K562 (cell line): ENCODE results near the gene CMTM4. TPM values are rescaled to one million over a fixed set of nuclear protein-coding genes. Genes with fewer than 3 reads are reported as not detected.
A peak's percentile ranks its signal among the peaks of the same experiment; 100 is the strongest.

Source experiments
- ATAC-seq: fragments of 200-7000 bp; cut with Tn5 transposase; 3 replicates; pipeline ENCODE4 v1.9.1; 2020; ENCODE audit warnings: moderate library complexity
- BruUV-seq: library from RNA; stranded (reverse); fragments of 400-500 nt; replicated peaks from 2 replicates; lab custom pipeline; 2021; lab: Mats Ljungman, UMichigan
- CTCF ChIA-PET: fragments of 300-600 bp; formaldehyde crosslinking; extraction: SDS; loops from one replicate; lab custom pipeline; 2021; ENCODE audit warnings: low intra/inter-chr PET ratio; lab: Yijun Ruan, JAX
- POLR2A ChIA-PET: fragments of 300-600, 350-650 bp; sonication (Branson Sonifier 250); formaldehyde crosslinking; extraction: SDS; loops from one replicate; lab custom pipeline; 2021; ENCODE audit warnings: antibody characterized with exemption, inconsistent platforms; lab: Yijun Ruan, JAX
- DNase-seq, 4 experiments: peaks; one replicate each; pipeline versions ENCODE4 v3.0.0 to v3.0.0-alpha.2; 2011 to 2018; ENCODE audit warnings: low spot score in 3 of 4, mixed read lengths in 3 of 4; ENCODE audit errors: extremely low read depth in 1 of 4
- FAIRE-seq: peaks from 2 replicates; lab custom pipeline; 2011; peaks lifted over from hg19 to GRCh38; lab: Jason Lieb, UNC
- H2AFZ ChIP-seq: 2 replicates; pipeline ENCODE4 v1.6.0; 2011; ENCODE audit warnings: low read depth, low read length, control low read depth, inconsistent platforms
- H3K27ac ChIP-seq: fragments of 200-600 bp; 3 replicates; pipeline ENCODE4 v1.8.0; 2011; ENCODE audit warnings: low read depth, mild to moderate bottlenecking, control low read depth, inconsistent platforms, low read length, moderate library complexity, mixed read lengths; ENCODE audit errors: extremely low read depth
- H3K27me3 ChIP-seq, 2 experiments: fragments of 300-600 bp in 1 of 2; 2 replicates in 1 of 2; 3 replicates in 1 of 2; pipeline versions ENCODE4 v1.6.0 to v1.8.0; 2011; ENCODE audit warnings: inconsistent platforms in 2 of 2, low read length in 2 of 2, mild to moderate bottlenecking in 1 of 2, mixed read lengths in 1 of 2, moderate library complexity in 1 of 2; ENCODE audit not compliant: control insufficient read depth in 2 of 2, insufficient read depth in 2 of 2
- H3K36me3 ChIP-seq: fragments of 300-600 bp; 3 replicates; pipeline ENCODE4 v1.8.0; 2011; ENCODE audit warnings: mild to moderate bottlenecking, low read length, inconsistent platforms; ENCODE audit not compliant: control insufficient read depth, insufficient read depth
- H3K4me1 ChIP-seq, 2 experiments: fragments of 200-600 bp in 1 of 2; replicated peaks in 1 of 2; 2 replicates in 1 of 2; 3 replicates in 1 of 2; pipeline versions ENCODE4 v1.5.1 to v1.8.0; 2011; ENCODE audit warnings: inconsistent platforms in 2 of 2, low read length in 2 of 2, mild to moderate bottlenecking in 1 of 2, mixed read lengths in 1 of 2, moderate library complexity in 1 of 2; ENCODE audit not compliant: control insufficient read depth in 2 of 2, insufficient read depth in 2 of 2
- H3K4me2 ChIP-seq: 2 replicates; pipeline ENCODE4 v1.6.1; 2011; ENCODE audit warnings: low read length, control low read depth, inconsistent platforms, mixed read lengths; ENCODE audit not compliant: insufficient read depth
- H3K4me3 ChIP-seq: fragments of 200-600 bp; sonication (generic), shearing (Covaris generic); 2 replicates; pipeline ENCODE4 v1.5.1; 2016; ENCODE audit warnings: control low read depth, inconsistent platforms
- H3K79me2 ChIP-seq: fragments of 200-600 bp; 3 replicates; pipeline ENCODE4 v1.8.0; 2011; ENCODE audit warnings: low read length, inconsistent platforms; ENCODE audit not compliant: control insufficient read depth, insufficient read depth
- H3K9ac ChIP-seq, 2 experiments: 2 replicates each; pipeline versions ENCODE4 v1.6.0 to v1.6.1; 2011; ENCODE audit warnings: low read depth in 2 of 2, low read length in 2 of 2, control low read depth in 1 of 2, inconsistent platforms in 1 of 2, mild to moderate bottlenecking in 1 of 2, mixed read lengths in 1 of 2; ENCODE audit not compliant: insufficient read depth in 1 of 2
- H3K9me1 ChIP-seq: one replicate; pipeline ENCODE4 v1.6.0; 2011; ENCODE audit warnings: inconsistent platforms, mild to moderate bottlenecking, low read length, moderate library complexity; ENCODE audit not compliant: control insufficient read depth, insufficient read depth
- H3K9me3 ChIP-seq: replicated peaks from 2 replicates; pipeline ENCODE4 v1.5.1; 2011; ENCODE audit warnings: low read depth, low read length, inconsistent platforms; ENCODE audit not compliant: control insufficient read depth, insufficient read depth
- H4K20me1 ChIP-seq: replicated peaks from 2 replicates; pipeline ENCODE4 v1.6.1; 2011; ENCODE audit warnings: low read length, inconsistent platforms, mixed read lengths; ENCODE audit not compliant: control insufficient read depth, insufficient read depth
- C11orf30 ChIP-seq: fragments of 450-650 bp; IDR thresholded peaks from 2 replicates; pipeline ENCODE4 v1.6.1; 2016; ENCODE audit warnings: low read depth, mild to moderate bottlenecking
- CCNT2 ChIP-seq: IDR thresholded peaks from 2 replicates; pipeline ENCODE4 v1.6.1; 2011; ENCODE audit warnings: borderline replicate concordance, low read depth, mild to moderate bottlenecking, moderate library complexity, mixed read lengths, low read length; ENCODE audit not compliant: insufficient read length; ENCODE audit errors: extremely low read depth
- DIDO1 ChIP-seq: fragments of 450-650 bp; IDR thresholded peaks from 2 replicates; pipeline ENCODE4 v1.6.1; 2016; ENCODE audit warnings: low read depth, missing biosample characterization, missing genetic modification characterization
- MAFF ChIP-seq: IDR thresholded peaks from 2 replicates; pipeline ENCODE4 v1.6.1; 2012; ENCODE audit warnings: low read length, improper control_type of control experiment
- MCM7 ChIP-seq, 2 experiments: fragments of 450-650 bp; IDR thresholded peaks; 2 replicates each; pipeline ENCODE4 v1.6.1; 2016 to 2018
- POLR3G ChIP-seq: IDR thresholded peaks from 2 replicates; pipeline ENCODE4 v1.6.1; 2011; ENCODE audit not compliant: insufficient read length, insufficient replicate concordance; ENCODE audit errors: extremely low read depth
- PRMT5 ChIP-seq: sonication (generic); formaldehyde crosslinking; IDR thresholded peaks from 2 replicates; pipeline ENCODE4 v1.5.0; 2020; ENCODE audit warnings: missing genetic modification reagents
- RBM39 ChIP-seq: fragments of 200-400 bp; formaldehyde crosslinking; optimal IDR thresholded peaks from 2 replicates; pipeline ENCODE3; 2018; ENCODE audit warnings: low read depth, low read length
- TBL1XR1 ChIP-seq, 2 experiments: IDR thresholded peaks; 2 replicates each; pipeline ENCODE4 v1.6.1; 2012; ENCODE audit warnings: improper control_type of control experiment in 2 of 2, low read length in 2 of 2, mild to moderate bottlenecking in 1 of 2
- TFE3 ChIP-seq: fragments of 450-650 bp; formaldehyde crosslinking; IDR thresholded peaks from 2 replicates; pipeline ENCODE4 v1.4.0; 2020; ENCODE audit warnings: mild to moderate bottlenecking, mixed read lengths
- THAP12 ChIP-seq: fragments of 250-450 bp; sonication (Bioruptor Pico); IDR thresholded peaks from 2 replicates; pipeline ENCODE4 v1.9.0; 2021; ENCODE audit warnings: mild to moderate bottlenecking, inconsistent platforms
- ZNF174 ChIP-seq: fragments of 250-450 bp; sonication (Bioruptor Pico); IDR thresholded peaks from 2 replicates; pipeline ENCODE4 v1.4.0; 2020; ENCODE audit warnings: mild to moderate bottlenecking
- ZNF23 ChIP-seq: fragments of 250-450 bp; sonication (Bioruptor Pico); IDR thresholded peaks from 2 replicates; pipeline ENCODE4 v1.4.0; 2020; ENCODE audit warnings: mild to moderate bottlenecking
- ZNF316 ChIP-seq: fragments of 450-650 bp; IDR thresholded peaks from 2 replicates; pipeline ENCODE4 v1.6.1; 2016
- ZNF444 ChIP-seq: fragments of 250-450 bp; sonication (Bioruptor Pico); IDR thresholded peaks from 2 replicates; pipeline ENCODE4 v1.4.0; 2020; ENCODE audit warnings: mild to moderate bottlenecking, moderate library complexity
- ZNF561 ChIP-seq: fragments of 450-650 bp; formaldehyde crosslinking; conservative IDR thresholded peaks from 2 replicates; pipeline ENCODE4 v1.4.0; 2020; ENCODE audit warnings: mild to moderate bottlenecking, moderate library complexity
- ZNF586 ChIP-seq: fragments of 450-650 bp; formaldehyde crosslinking; conservative IDR thresholded peaks from 2 replicates; pipeline ENCODE4 v1.4.0; 2020; ENCODE audit warnings: mild to moderate bottlenecking, moderate library complexity
- ZNF707 ChIP-seq: fragments of 250-450 bp; sonication (Bioruptor Pico); conservative IDR thresholded peaks from 2 replicates; pipeline ENCODE4 v1.8.0; 2022; ENCODE audit warnings: inconsistent platforms, mild to moderate bottlenecking, moderate library complexity
- WGBS: fragments of 100-300 bp; shearing (Covaris generic); methylation state at CpG from one replicate; pipeline ENCODE4 v1.1.6; 2016; ENCODE audit warnings: low coverage, mixed read lengths; ENCODE audit not compliant: insufficient coverage; ENCODE audit errors: missing lambda C conversion rate; 5-methylcytosine and 5-hydroxymethylcytosine counted together
- in situ Hi-C: fragments of 300-500 bp; cut with MboI; formaldehyde crosslinking; loops from 4 replicates; pipeline ENCODE4 v1.15.0; 2018; ENCODE audit warnings: inconsistent platforms, mixed read lengths
- intact Hi-C: fragments of 100-400 bp; cut with micrococcal nuclease; formaldehyde crosslinking; loops from 2 replicates; pipeline ENCODE4 v1.14.2; 2022
- polyA plus RNA-seq, 8 experiments: library from polyadenylated mRNA; depleted of rRNA in 4 of 8; stranded (reverse) in 5 of 8; unstranded in 3 of 8; fragments of >200 nt; fragmentation: Nextera tagmentation in 2 of 8; fragmentation: Illumina TruSeq in 1 of 8; extraction: Ambion mirVana in 2 of 8; extraction: Trizol in 1 of 8; gene quantifications; 2 replicates each; pipeline versions ENCODE4 v1.2.1 to v1.2.3, GENCODE V29; 2011 to 2014; ENCODE audit warnings: inconsistent platforms in 1 of 8, missing spikeins in 1 of 8
- total RNA-seq, 7 experiments: library from RNA; depleted of rRNA in 6 of 7; stranded (reverse); fragments of >200 nt in 6 of 7; fragmentation: Illumina TruSeq in 2 of 7; extraction: Trizol in 2 of 7; gene quantifications; 2 replicates each; pipeline versions ENCODE4 v1.2.1 to v1.2.3, GENCODE V29; 2011 to 2021; ENCODE audit warnings: low replicate concordance in 1 of 7
- TF ChIP-seq, protein P1 (sequence below): fragments of 450-650 bp; formaldehyde crosslinking; IDR thresholded peaks from 2 replicates; pipeline ENCODE4 v1.4.0; 2020; ENCODE audit warnings: mild to moderate bottlenecking, moderate library complexity

The CMTM4 gene
- total and polyA plus RNA-seq, 9 of the 15 experiments (the other 6 are each of a cell fraction or from before 2014, with no cell fraction given): 2.0 to 21.3 (median 12.5) TPM

DNA sequence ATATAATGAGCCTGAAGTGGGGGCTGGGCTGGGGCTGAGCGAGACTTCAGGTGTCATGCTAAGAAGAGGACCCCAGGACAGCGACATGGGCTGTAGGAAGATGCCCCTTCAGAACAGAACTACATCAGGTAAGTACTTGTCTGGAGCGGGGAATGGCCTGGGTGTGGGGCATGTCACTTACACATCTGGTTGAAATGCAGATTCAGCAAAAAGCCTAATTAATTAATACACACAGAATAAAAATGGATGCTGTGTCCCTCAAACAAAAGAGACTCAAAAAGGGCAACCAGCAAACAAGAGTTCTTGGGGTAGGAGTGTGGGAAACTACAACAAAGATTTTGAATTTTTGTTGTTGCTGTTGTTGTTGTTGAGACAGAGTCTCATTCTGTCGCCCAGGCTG is 105.5 kb downstream of the CMTM4 start:
- no TSS peak for BruUV-seq
- no peaks in the 10 kb centered on the region for H3K79me2 ChIP-seq
- H2AFZ ChIP-seq: no peak overlapping the region
- no peaks in the 10 kb centered on the region; a peak in 1 of 5 replicates for H3K4me1 ChIP-seq
- FAIRE-seq (no peak), ATAC-seq (no peak), DNase-seq (no peak)
- no peaks in the 10 kb centered on the region for H3K9me3 ChIP-seq
- 42% methylated on average over 4 of the region's 4 CpGs for WGBS
- CTCF ChIA-PET: interaction anchor here (3.5 kb wide), 1 partner anchor 184 kb away, joined by 22 read pairs; no protein-coding TSS in a partner anchor
- no peaks in the 10 kb centered on the region for H4K20me1 ChIP-seq
- no peak overlapping the region for H3K4me2 ChIP-seq
- no peaks in the 10 kb centered on the region for H3K9me1 ChIP-seq
- H3K36me3 ChIP-seq: no peaks in the 10 kb centered on the region
- no peak overlapping the region for H3K27ac ChIP-seq
- in situ Hi-C loops: loop anchor here (5.0 kb wide), 1 partner anchor 184 kb away; no protein-coding TSS in a partner anchor
- peaks cover 0 to 8% of the 10 kb centered on the region in 2 experiments; a peak in 1 of 5 replicates for H3K27me3 ChIP-seq
- H3K9ac ChIP-seq: no peak overlapping the region
- POLR2A ChIA-PET: interaction anchor here (0.9 kb wide), 1 partner anchor 184 kb away, joined by 3 read pairs; no protein-coding TSS in a partner anchor
- intact Hi-C loops: no loop called here
- no peak overlapping the region for H3K4me3 ChIP-seq
- TF ChIP-seq RBM39 (no peak), THAP12 (no peak), ZNF23 (CRISPR knock-in tag) (no peak), MCM7 (IDR thresholded peaks at IDR 0.05) (no peak), ZNF444 (CRISPR knock-in tag) (no peak), DIDO1 (no peak), TFE3 (CRISPR knock-in tag) (no peak), PRMT5 (CRISPR knock-in tag) (no peak), ZNF586 (no peak), ZNF174 (CRISPR knock-in tag) (no peak), ZNF316 (peak; percentile 88), POLR3G (no peak), TBL1XR1 (IDR thresholded peaks at IDR 0.05; ENCODE audit: low read length in 2 of 2) (no peak), C11orf30 (peak; percentile 81), MAFF (peak; percentile 42; the same call in 1 of the 2 replicates), CCNT2 (no peak), ZNF561 (CRISPR knock-in tag) (no peak), ZNF707 (no peak)
- TF ChIP-seq, protein P1, sequence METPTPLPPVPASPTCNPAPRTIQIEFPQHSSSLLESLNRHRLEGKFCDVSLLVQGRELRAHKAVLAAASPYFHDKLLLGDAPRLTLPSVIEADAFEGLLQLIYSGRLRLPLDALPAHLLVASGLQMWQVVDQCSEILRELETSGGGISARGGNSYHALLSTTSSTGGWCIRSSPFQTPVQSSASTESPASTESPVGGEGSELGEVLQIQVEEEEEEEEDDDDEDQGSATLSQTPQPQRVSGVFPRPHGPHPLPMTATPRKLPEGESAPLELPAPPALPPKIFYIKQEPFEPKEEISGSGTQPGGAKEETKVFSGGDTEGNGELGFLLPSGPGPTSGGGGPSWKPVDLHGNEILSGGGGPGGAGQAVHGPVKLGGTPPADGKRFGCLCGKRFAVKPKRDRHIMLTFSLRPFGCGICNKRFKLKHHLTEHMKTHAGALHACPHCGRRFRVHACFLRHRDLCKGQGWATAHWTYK (CRISPR knock-in tag): no peak
